GM12878 (cell line): ENCODE data around the gene FILIP1L. TPM values are rescaled to one million over a fixed set of nuclear protein-coding genes. Genes with fewer than 3 reads are reported as not detected.

Experiments used
- BHLHE40 ChIP-seq, 2 experiments: fragments of 450-650 bp in 1 of 2; IDR thresholded peaks; 2 replicates each; pipeline ENCODE4 v1.6.1; 2011 to 2017; ENCODE audit warnings: low read depth in 2 of 2, borderline replicate concordance in 1 of 2, improper control_type of control experiment in 1 of 2, low read length in 1 of 2, mild to moderate bottlenecking in 1 of 2
- MEF2B ChIP-seq: fragments of 450-650 bp; IDR thresholded peaks from 2 replicates; pipeline ENCODE4 v1.6.1; 2018; ENCODE audit warnings: mild to moderate bottlenecking, moderate library complexity; ENCODE audit not compliant: partially characterized antibody, poor library complexity, severe bottlenecking
- SKIL ChIP-seq: fragments of 450-650 bp; IDR thresholded peaks from 2 replicates; pipeline ENCODE4 v1.6.1; 2017; ENCODE audit warnings: mild to moderate bottlenecking, low read depth, inconsistent platforms; ENCODE audit not compliant: poor library complexity, severe bottlenecking
- SMAD1 ChIP-seq: fragments of 450-650 bp; IDR thresholded peaks from 2 replicates; pipeline ENCODE4 v1.6.1; 2018; ENCODE audit warnings: mild to moderate bottlenecking, low read depth; ENCODE audit not compliant: partially characterized antibody
- polyA plus RNA-seq, 11 experiments: library from polyadenylated mRNA; depleted of rRNA in 4 of 11; unstranded in 6 of 11; stranded (reverse) in 5 of 11; fragments of >200 nt; fragmentation: Nextera tagmentation in 4 of 11; fragmentation: Illumina TruSeq in 1 of 11; extraction: Ambion mirVana in 4 of 11; extraction: Trizol in 1 of 11; gene quantifications; 1 replicate in 1 of 11; 2 replicates in 10 of 11; pipeline versions ENCODE4 v1.2.1 to v1.2.3, GENCODE V29; 2011 to 2016; ENCODE audit warnings: inconsistent platforms in 2 of 11, missing spikeins in 2 of 11, low read depth in 1 of 11
- total RNA-seq, 4 experiments: library from RNA; depleted of rRNA in 3 of 4; stranded (reverse); fragments of >200 nt in 3 of 4; fragmentation: Illumina TruSeq in 1 of 4; extraction: Trizol in 1 of 4; gene quantifications; 2 replicates each; pipeline versions ENCODE4 v1.2.1 to v1.2.3, GENCODE V29; 2013 to 2021
- TF ChIP-seq, protein P1 (sequence below): fragments of 450-650 bp; formaldehyde crosslinking; IDR thresholded peaks from 2 replicates; pipeline ENCODE4 v1.4.0; 2020; ENCODE audit warnings: mild to moderate bottlenecking, moderate library complexity
- TF ChIP-seq, protein P2 (sequence below): fragments of 450-650 bp; IDR thresholded peaks from 2 replicates; pipeline ENCODE4 v1.6.1; 2017; ENCODE audit warnings: mild to moderate bottlenecking, moderate library complexity

The FILIP1L gene
- total and polyA plus RNA-seq, 10 of the 15 experiments (the other 5 are each of a cell fraction or from before 2014, with no cell fraction given) = 0.24 to 6.1 (median 3.5) TPM

DNA sequence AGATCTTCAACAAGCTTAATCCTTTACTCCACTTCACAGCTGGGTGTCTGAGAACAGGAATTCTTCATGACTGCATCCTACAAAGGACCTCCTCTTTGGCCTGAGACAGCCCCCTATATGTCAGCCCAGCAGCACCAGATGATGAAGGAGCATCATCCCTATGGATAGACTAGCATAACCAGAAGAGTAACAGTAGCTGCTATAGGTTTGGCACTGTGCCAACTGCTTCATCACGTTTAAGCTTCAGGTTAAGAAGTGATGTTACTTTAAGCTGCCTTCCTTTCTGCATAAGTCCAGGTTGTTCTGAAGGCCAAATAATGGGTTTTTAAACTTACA lies 246.0 kb downstream of the FILIP1L start (continued):
- TF ChIP-seq, protein P1, sequence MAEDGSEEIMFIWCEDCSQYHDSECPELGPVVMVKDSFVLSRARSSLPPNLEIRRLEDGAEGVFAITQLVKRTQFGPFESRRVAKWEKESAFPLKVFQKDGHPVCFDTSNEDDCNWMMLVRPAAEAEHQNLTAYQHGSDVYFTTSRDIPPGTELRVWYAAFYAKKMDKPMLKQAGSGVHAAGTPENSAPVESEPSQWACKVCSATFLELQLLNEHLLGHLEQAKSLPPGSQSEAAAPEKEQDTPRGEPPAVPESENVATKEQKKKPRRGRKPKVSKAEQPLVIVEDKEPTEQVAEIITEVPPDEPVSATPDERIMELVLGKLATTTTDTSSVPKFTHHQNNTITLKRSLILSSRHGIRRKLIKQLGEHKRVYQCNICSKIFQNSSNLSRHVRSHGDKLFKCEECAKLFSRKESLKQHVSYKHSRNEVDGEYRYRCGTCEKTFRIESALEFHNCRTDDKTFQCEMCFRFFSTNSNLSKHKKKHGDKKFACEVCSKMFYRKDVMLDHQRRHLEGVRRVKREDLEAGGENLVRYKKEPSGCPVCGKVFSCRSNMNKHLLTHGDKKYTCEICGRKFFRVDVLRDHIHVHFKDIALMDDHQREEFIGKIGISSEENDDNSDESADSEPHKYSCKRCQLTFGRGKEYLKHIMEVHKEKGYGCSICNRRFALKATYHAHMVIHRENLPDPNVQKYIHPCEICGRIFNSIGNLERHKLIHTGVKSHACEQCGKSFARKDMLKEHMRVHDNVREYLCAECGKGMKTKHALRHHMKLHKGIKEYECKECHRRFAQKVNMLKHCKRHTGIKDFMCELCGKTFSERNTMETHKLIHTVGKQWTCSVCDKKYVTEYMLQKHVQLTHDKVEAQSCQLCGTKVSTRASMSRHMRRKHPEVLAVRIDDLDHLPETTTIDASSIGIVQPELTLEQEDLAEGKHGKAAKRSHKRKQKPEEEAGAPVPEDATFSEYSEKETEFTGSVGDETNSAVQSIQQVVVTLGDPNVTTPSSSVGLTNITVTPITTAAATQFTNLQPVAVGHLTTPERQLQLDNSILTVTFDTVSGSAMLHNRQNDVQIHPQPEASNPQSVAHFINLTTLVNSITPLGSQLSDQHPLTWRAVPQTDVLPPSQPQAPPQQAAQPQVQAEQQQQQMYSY (CRISPR knock-in tag) = no peak
- TF ChIP-seq SKIL (peak; percentile 80), SMAD1 (peak; percentile 98), BHLHE40 (IDR thresholded peaks at IDR 0.05; ENCODE audit: borderline replicate concordance in 1 of 2, low read depth in 2 of 2, low read length in 1 of 2) (peak in 1 of 2 experiments; percentile 32; a peak in 1 of 4 replicates), MEF2B (no peak)
- TF ChIP-seq, protein P2, sequence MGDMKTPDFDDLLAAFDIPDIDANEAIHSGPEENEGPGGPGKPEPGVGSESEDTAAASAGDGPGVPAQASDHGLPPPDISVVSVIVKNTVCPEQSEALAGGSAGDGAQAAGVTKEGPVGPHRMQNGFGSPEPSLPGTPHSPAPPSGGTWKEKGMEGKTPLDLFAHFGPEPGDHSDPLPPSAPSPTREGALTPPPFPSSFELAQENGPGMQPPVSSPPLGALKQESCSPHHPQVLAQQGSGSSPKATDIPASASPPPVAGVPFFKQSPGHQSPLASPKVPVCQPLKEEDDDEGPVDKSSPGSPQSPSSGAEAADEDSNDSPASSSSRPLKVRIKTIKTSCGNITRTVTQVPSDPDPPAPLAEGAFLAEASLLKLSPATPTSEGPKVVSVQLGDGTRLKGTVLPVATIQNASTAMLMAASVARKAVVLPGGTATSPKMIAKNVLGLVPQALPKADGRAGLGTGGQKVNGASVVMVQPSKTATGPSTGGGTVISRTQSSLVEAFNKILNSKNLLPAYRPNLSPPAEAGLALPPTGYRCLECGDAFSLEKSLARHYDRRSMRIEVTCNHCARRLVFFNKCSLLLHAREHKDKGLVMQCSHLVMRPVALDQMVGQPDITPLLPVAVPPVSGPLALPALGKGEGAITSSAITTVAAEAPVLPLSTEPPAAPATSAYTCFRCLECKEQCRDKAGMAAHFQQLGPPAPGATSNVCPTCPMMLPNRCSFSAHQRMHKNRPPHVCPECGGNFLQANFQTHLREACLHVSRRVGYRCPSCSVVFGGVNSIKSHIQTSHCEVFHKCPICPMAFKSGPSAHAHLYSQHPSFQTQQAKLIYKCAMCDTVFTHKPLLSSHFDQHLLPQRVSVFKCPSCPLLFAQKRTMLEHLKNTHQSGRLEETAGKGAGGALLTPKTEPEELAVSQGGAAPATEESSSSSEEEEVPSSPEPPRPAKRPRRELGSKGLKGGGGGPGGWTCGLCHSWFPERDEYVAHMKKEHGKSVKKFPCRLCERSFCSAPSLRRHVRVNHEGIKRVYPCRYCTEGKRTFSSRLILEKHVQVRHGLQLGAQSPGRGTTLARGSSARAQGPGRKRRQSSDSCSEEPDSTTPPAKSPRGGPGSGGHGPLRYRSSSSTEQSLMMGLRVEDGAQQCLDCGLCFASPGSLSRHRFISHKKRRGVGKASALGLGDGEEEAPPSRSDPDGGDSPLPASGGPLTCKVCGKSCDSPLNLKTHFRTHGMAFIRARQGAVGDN = no peak
